CD14-positive monocyte (primary cell): ENCODE measurements around the gene KIAA0930. TPM values are rescaled to one million over a fixed set of nuclear protein-coding genes. Genes with fewer than 3 reads are reported as not detected.

Experiments used
- DNase-seq, 3 donors: peaks; one replicate each; pipeline ENCODE4 v3.0.0-alpha.2; 2011 to 2022
- H2AFZ ChIP-seq: 2 replicates; pipeline ENCODE4 v1.6.0; 2012; ENCODE audit warnings: mild to moderate bottlenecking, low read depth, low read length, inconsistent platforms; ENCODE audit not compliant: insufficient read depth, poor library complexity, severe bottlenecking
- H3K27ac ChIP-seq, 2 donors: 1 replicate in 1 of 2; 2 replicates in 1 of 2; pipeline ENCODE4 v1.5.1; 2012 to 2013; ENCODE audit warnings: low read length in 2 of 2, control low read depth in 1 of 2, inconsistent platforms in 1 of 2, low read depth in 1 of 2, mild to moderate bottlenecking in 1 of 2
- H3K27me3 ChIP-seq, 2 donors: one replicate each; pipeline versions ENCODE4 v1.6.0 to v1.6.1; 2011 to 2013; ENCODE audit warnings: low read length in 2 of 2; ENCODE audit not compliant: control insufficient read depth in 2 of 2, insufficient read depth in 2 of 2
- H3K36me3 ChIP-seq, 2 donors: replicated peaks in 1 of 2; 1 replicate in 1 of 2; 2 replicates in 1 of 2; pipeline versions ENCODE4 v1.5.1 to v1.6.1; 2012 to 2013; ENCODE audit warnings: low read length in 2 of 2, control low read depth in 1 of 2, inconsistent platforms in 1 of 2, mild to moderate bottlenecking in 1 of 2; ENCODE audit not compliant: insufficient read depth in 2 of 2, control insufficient read depth in 1 of 2
- H3K4me1 ChIP-seq, 2 donors: 1 replicate in 1 of 2; 2 replicates in 1 of 2; pipeline versions ENCODE4 v1.5.1 to v1.6.1; 2012 to 2013; ENCODE audit warnings: low read length in 2 of 2, control low read depth in 1 of 2, inconsistent platforms in 1 of 2, mild to moderate bottlenecking in 1 of 2, moderate library complexity in 1 of 2; ENCODE audit not compliant: insufficient read depth in 2 of 2, control insufficient read depth in 1 of 2
- H3K4me2 ChIP-seq: replicated peaks from 2 replicates; pipeline ENCODE3; 2012; ENCODE audit warnings: low read length, moderate library complexity, mild to moderate bottlenecking; ENCODE audit not compliant: poor library complexity, severe bottlenecking; ENCODE audit errors: extremely low read depth
- H3K4me3 ChIP-seq, 3 experiments: fragments of 200-600 bp in 1 of 3; sonication (generic) in 1 of 3; replicated peaks in 1 of 3; 1 replicate in 2 of 3; 2 replicates in 1 of 3; pipeline ENCODE4 v1.5.1; 2011 to 2013; ENCODE audit warnings: low read length in 3 of 3, mild to moderate bottlenecking in 3 of 3, control low read depth in 2 of 3, low read depth in 2 of 3, inconsistent platforms in 1 of 3, moderate library complexity in 1 of 3
- H3K79me2 ChIP-seq: 2 replicates; pipeline ENCODE4 v1.6.0; 2012; ENCODE audit warnings: mild to moderate bottlenecking, control low read depth, inconsistent platforms, low read length, moderate library complexity; ENCODE audit not compliant: insufficient read depth
- H3K9ac ChIP-seq: 2 replicates; pipeline ENCODE4 v1.6.0; 2017; ENCODE audit warnings: low read length, mild to moderate bottlenecking; ENCODE audit not compliant: insufficient read depth, poor library complexity, severe bottlenecking
- H3K9me3 ChIP-seq, 2 donors: replicated peaks in 1 of 2; 1 replicate in 1 of 2; 2 replicates in 1 of 2; pipeline versions ENCODE4 v1.5.1 to v1.6.1; 2012 to 2013; ENCODE audit warnings: low read length in 2 of 2, control low read depth in 1 of 2; ENCODE audit not compliant: control insufficient read depth in 1 of 2, insufficient read depth in 1 of 2
- H4K20me1 ChIP-seq: 2 replicates; pipeline ENCODE4 v1.6.0; 2012; ENCODE audit warnings: mild to moderate bottlenecking, low read length, control low read depth, moderate library complexity; ENCODE audit not compliant: insufficient read depth
- H3K27ac Mint-ChIP-seq, 7 donors: one replicate each; pipeline ENCODE4 v1.8.0; 2020; ENCODE audit warnings: mild to moderate bottlenecking in 7 of 7, mixed read lengths in 7 of 7, moderate library complexity in 6 of 7, inconsistent platforms in 2 of 7
- H3K27me3 Mint-ChIP-seq, 3 donors: one replicate each; pipeline ENCODE4 v1.8.0; 2021 to 2022; ENCODE audit warnings: low read depth in 3 of 3, mild to moderate bottlenecking in 3 of 3, mixed read lengths in 3 of 3, moderate library complexity in 3 of 3, inconsistent platforms in 1 of 3
- H3K36me3 Mint-ChIP-seq, 2 donors: one replicate each; pipeline ENCODE4 v1.8.0; 2020; ENCODE audit warnings: mixed read lengths in 2 of 2, inconsistent platforms in 1 of 2, mild to moderate bottlenecking in 1 of 2
- H3K4me1 Mint-ChIP-seq: one replicate; pipeline ENCODE4 v1.8.0; 2020; ENCODE audit warnings: mild to moderate bottlenecking, mixed read lengths
- H3K4me3 Mint-ChIP-seq, 2 donors: one replicate each; pipeline ENCODE4 v1.8.0; 2020; ENCODE audit warnings: mild to moderate bottlenecking in 2 of 2, mixed read lengths in 2 of 2, moderate library complexity in 1 of 2
- H3K9me3 Mint-ChIP-seq, 7 donors: one replicate each; pipeline ENCODE4 v1.8.0; 2020 to 2022; ENCODE audit warnings: mixed read lengths in 7 of 7, mild to moderate bottlenecking in 6 of 7, moderate library complexity in 6 of 7, inconsistent platforms in 2 of 7
- CTCF ChIP-seq: fragments of 200-600 bp; IDR thresholded peaks from one replicate; pipeline ENCODE4 v1.8.0; 2022; ENCODE audit warnings: antibody characterized with exemption, mild to moderate bottlenecking
- WGBS: methylation state at CpG from one replicate; pipeline ENCODE4 v1.1.5; 2013; ENCODE audit warnings: missing lambda C conversion rate; ENCODE audit not compliant: insufficient coverage; 5-methylcytosine and 5-hydroxymethylcytosine counted together
- intact Hi-C, 2 donors: fragments of 100-400 bp; cut with micrococcal nuclease; formaldehyde crosslinking; loops; one replicate each; pipeline versions ENCODE4 v1.15.0 to v1.15.1; 2023
- polyA plus RNA-seq, 3 donors: library from polyadenylated mRNA; depleted of rRNA in 1 of 3; unstranded in 2 of 3; stranded (reverse) in 1 of 3; fragments of 300-500 nt in 2 of 3; fragments of >200 nt in 1 of 3; fragmentation: Illumina TruSeq in 2 of 3; gene quantifications; 1 replicate in 2 of 3; 2 replicates in 1 of 3; pipeline ENCODE4 v1.2.3, GENCODE V29; 2012 to 2021

KIAA0930 gene
- polyA plus RNA-seq, 3 donors, result 14.0 to 89.1 (median 15.6) TPM

- H3K4me3 ChIP-seq, result no peak overlapping the region
- H3K36me3 ChIP-seq, result no peaks in the 10 kb centered on the region
- H3K27ac ChIP-seq, result no peak overlapping the region
- H3K9ac ChIP-seq, result no peak overlapping the region
- no peak overlapping the region for H3K4me3 Mint-ChIP-seq
- no peak overlapping the region for H3K27ac Mint-ChIP-seq
- no peaks in the 10 kb centered on the region for H3K79me2 ChIP-seq
- no peaks in the 10 kb centered on the region for H3K36me3 Mint-ChIP-seq
- peaks cover 0 to 2% (median 0%) of the 10 kb centered on the region in 7 donors for H3K9me3 Mint-ChIP-seq
- H3K27me3 ChIP-seq, result no peaks in the 10 kb centered on the region
- H3K4me2 ChIP-seq, result no peak overlapping the region
- 87% methylated on average over 10 of the region's 12 CpGs for WGBS
- peaks cover 38% of the 10 kb centered on the region for H3K4me1 Mint-ChIP-seq
- DNase-seq, result no peak
- peaks cover 0 to 7% (median 0%) of the 10 kb centered on the region in 3 donors for H3K27me3 Mint-ChIP-seq
- H4K20me1 ChIP-seq, result no peaks in the 10 kb centered on the region
- H3K4me1 ChIP-seq, result peaks cover 35 to 36% of the 10 kb centered on the region in 2 donors
- TF ChIP-seq CTCF, result no peak
- H3K9me3 ChIP-seq, result no peaks in the 10 kb centered on the region
- intact Hi-C loops, result no loop called here
- H2AFZ ChIP-seq, result no peak overlapping the region
Observed at GRCh38 chr22:45276507-45277105, 35.9 kb upstream of the KIAA0930 start.

- no peak for TF ChIP-seq CTCF
- Mint-ChIP-seq H3K4me3 (no peak overlapping the region), H3K27ac (no peak overlapping the region), H3K9me3 (peaks cover 0 to 2% (median 0%) of the 10 kb centered on the region in 7 donors), H3K4me1 (peaks cover 36% of the 10 kb centered on the region), H3K36me3 (peaks cover 0 to 2% of the 10 kb centered on the region in 2 donors), H3K27me3 (peaks cover 5 to 13% (median 12%) of the 10 kb centered on the region in 3 donors)
- Histone ChIP-seq H3K4me2 (no peak overlapping the region), H3K27me3 (no peaks in the 10 kb centered on the region), H4K20me1 (no peaks in the 10 kb centered on the region), H3K27ac (no peak overlapping the region), H3K36me3 (no peaks in the 10 kb centered on the region), H2AFZ (no peak overlapping the region), H3K79me2 (no peaks in the 10 kb centered on the region), H3K9ac (no peak overlapping the region), H3K4me1 (peaks cover 35 to 36% of the 10 kb centered on the region in 2 donors), H3K4me3 (no peak overlapping the region), H3K9me3 (no peaks in the 10 kb centered on the region)
- intact Hi-C loops, result loop anchor here in 1 of 2 donors (5.0 kb wide), 1 partner anchor 34 kb away; the partner anchor contains the start of gene FAM118A
- 94% methylated on average over 8 of the region's 15 CpGs for WGBS
- DNase-seq, result no peak
Observed at GRCh38 chr22:45273452-45274075, 32.9 kb upstream of the KIAA0930 start.
